HG03103 (cell line): ENCODE results near the gene EIF4E2.

Experiments
- ATAC-seq: cut with Tn5 transposase; IDR thresholded peaks from one replicate; pipeline ENCODE4 v1.9.1; 2021; ENCODE audit warnings: low read depth; ENCODE audit not compliant: unreplicated experiment

EIF4E2 gene, protein sequence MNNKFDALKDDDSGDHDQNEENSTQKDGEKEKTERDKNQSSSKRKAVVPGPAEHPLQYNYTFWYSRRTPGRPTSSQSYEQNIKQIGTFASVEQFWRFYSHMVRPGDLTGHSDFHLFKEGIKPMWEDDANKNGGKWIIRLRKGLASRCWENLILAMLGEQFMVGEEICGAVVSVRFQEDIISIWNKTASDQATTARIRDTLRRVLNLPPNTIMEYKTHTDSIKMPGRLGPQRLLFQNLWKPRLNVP

DNA sequence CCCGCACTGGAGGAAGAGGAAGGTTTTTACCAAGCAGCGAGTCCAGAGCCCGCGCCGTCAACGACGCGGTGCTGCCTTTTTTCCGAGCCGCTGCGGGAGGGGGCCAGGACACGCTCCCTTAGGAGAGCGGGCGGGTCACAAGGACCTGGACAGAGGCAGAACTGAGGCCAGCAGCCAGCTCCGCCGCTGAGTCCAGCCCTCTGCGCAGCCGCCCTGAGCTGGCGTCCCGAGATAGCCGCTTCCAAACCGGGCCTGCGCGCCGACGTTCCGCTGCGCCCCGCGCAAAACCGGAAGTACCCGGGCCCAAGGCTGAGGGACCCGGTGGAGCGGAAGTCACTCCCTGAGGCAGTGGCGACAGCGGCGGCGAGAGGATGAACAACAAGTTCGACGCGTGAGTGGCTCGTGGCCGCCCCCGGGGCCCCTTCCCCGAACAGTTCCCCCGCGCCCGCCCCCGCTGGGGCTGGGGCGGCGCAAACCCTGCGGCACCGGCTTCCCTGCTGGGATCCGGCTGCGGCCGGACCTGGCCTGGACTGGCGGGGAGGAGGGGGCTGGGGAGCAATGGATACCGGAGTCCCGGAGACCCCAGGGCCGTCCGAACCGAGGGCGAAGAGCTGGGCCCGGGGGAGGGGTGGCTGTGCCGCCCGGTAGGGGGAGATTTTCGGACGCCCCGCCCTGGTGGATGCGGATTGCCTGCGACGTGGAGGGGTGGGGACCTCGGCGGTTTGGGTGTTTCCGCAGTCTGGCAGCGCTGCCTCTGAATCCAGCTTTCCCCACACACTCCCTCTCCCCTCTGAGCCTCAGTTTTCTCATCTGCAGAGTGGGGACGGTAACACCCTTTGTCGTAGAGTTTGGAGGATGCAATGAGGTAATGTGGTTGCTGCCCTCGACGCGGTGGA lies at the start of gene EIF4E2, which contains the start of gene TIGD1:
TSS of gene EIF4E2 (plus strand) at position 336 of the 896 bp plus-strand sequence. CDS start at position 372, 36 bp downstream.
TSS of gene TIGD1 (minus strand) at position 204 of the 896 bp plus-strand sequence. CDS start 675 bp downstream, outside the sequence.
- peak; percentile 90 for ATAC-seq

DNA sequence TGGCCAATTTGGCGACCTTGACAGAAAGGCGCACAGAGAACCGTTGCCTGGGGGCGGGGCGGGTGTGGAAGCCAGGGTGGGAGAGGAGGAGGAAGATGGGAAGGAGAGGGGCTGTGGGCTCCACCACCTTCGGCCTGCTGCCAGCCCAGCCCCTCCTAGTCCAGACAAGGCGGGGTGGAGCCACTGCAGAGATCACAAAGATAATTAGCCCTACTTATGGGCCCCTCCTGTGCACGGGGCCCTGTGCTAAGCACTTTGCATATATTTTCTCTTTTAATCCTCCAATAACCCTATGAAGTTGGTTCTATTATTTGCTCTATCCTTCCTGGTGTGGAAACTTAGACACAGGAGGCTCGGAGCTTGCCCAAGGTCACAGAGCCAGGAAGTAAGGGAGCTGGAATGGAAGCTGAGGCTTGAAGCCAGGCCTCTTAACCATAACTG lies 49.1 kb upstream of the EIF4E2 start:
- ATAC-seq = no peak

- ATAC-seq = no peak
Observed at GRCh38 chr2:232501794-232502390, 48.6 kb upstream of the EIF4E2 start.

DNA sequence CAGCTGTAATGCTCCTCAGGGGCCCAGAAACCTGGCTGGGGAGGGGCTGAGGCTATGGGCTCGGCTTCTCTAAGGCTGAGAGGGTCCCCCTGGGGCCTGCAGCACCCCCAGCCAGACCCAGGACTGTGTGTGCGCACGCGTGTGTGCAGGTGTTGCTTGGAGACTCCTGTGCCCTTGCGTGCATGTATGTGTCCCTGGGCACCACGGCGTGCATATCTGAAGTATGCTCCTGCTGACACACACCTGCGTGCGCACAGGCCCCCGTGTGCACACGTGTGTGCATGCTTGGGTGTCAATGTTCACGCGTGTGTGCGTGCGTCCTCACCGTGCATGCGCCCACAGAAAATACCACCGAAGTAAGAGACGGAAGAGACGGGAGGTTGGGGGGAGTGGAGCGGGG lies 48.0 kb upstream of the EIF4E2 start:
- no peak for ATAC-seq

GRCh38 chr2:232502911-232503808 lies 47.3 kb upstream of the EIF4E2 start:
- ATAC-seq = no peak

GRCh38 chr2:232503809-232504323 lies 46.6 kb upstream of the EIF4E2 start:
- no peak for ATAC-seq

GRCh38 chr2:232504438-232504837 lies 46.1 kb upstream of the EIF4E2 start:
- ATAC-seq = no peak

DNA sequence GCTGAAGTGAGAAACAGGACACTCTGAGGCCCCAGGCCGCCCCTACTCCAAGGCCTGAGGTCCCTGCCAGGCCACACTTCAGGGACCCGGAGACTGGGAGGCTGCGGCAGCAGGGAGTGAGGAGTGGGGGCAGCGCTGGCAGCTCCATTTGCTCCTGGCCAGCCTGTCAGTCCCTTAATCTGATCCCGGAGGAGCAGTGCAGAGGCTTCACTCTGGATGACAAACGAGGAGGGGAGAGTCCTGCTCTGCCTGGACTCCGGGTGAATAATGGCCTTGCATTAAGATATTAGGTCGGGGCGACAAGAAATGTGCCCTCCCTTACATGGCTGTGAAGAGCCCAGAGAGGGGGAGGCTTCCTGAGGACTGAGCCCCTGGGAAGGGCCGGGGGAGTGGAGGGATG lies 44.6 kb upstream of the EIF4E2 start:
- ATAC-seq = no peak

DNA sequence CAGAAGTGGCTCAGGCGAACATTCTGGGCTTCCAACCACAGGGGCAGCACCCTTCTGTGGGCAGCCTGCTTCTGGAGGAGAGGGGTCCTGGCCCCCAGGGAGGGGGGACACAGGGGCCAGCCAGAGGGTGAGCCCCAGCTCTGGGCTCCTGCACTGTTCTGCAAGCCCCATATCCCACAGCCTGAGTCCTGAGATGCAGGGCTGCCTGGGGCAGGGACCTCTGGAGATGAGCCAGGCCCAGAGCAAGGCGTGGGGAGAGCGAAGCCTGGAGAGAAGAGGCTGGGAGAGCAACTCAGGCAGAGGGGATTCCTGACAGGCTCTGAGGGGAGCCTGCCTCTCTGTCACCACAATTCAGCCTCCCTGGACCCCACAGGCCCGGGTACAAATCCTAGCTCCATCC lies 43.8 kb upstream of the EIF4E2 start:
- ATAC-seq = no peak

DNA sequence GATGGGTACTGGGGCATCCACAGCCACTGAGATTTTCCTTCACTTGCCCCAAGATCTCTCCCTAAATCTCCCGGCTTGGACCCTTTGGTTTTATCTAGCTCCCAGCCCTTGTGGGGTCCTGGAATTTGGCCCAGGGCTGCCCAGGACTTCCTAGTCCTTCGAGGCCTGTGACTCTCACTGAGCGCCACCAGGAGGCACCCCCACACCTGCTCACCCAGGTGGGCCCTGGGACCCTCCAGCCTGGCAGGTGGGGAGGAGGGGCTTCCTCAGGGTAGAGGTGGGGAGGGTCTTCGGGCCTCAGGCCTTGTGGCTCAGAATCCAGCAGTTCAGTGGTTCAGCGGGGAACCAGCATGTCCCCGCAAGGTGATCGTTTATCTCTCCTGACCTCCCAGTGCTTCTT lies 42.2 kb upstream of the EIF4E2 start:
- no peak for ATAC-seq

GRCh38 chr2:232511336-232511890 lies 39.1 kb upstream of the EIF4E2 start:
- no peak for ATAC-seq

DNA sequence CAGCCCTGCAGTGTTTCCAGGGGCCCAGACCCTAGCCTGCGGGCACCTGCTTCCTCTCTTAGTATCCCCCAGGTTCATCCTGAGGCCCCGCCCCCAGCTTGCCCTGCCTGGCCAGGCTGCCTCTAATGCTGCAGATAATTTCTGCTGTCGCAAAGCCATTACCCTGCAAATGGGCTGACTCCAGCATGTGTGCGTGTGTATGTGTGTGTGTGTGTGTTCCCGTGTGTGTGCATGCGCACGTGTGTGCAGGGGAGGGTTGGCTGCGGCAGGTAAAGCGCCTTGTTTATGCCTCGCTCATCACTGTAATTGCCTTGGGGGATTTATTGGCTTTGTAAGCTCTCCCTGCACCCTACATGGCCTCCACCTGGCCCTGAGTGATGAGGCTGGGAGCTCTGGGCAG lies 37.9 kb upstream of the EIF4E2 start:
- no peak for ATAC-seq

DNA sequence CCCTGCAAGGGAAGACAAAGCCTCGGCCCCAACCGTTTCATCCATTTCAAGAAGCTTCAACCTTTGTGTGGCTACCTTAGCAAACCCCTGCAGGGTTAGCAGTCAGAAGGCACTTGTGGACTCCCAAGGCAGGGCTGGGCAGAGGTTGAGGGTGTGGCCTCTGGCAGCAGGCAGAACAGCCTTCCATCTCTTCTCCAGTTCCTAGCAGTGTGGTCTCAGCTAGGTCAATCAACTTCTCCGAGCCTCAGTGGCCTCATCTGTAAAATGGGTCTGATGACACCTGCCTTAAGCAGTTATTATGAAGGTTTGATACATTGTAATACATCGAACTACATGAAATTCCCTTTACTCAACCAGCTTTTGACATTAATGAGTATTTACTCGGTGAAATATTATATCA lies 37.1 kb upstream of the EIF4E2 start:
- no peak for ATAC-seq

- ATAC-seq = no peak
Observed at GRCh38 chr2:232515639-232516038, 34.9 kb upstream of the EIF4E2 start.

DNA sequence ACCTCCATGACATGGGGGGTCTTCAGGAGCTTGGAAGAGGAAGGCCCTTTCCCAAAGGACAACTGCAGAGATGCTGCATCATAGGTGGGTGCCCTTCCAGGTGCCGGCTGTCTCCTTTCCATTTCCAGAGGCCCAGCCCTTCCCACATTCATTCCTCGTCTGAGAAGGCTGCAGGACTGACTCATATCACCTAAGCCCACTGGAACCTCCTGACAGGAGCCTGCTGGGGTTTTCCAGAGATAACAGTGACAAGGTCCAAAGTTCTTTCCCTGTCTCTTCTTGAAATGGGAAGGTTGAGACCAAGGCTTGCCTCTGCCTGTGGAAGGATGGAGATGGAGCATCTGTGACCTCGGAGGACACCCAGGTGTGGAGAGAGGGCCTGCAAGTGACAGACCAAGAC lies 33.9 kb upstream of the EIF4E2 start:
- ATAC-seq = no peak

DNA sequence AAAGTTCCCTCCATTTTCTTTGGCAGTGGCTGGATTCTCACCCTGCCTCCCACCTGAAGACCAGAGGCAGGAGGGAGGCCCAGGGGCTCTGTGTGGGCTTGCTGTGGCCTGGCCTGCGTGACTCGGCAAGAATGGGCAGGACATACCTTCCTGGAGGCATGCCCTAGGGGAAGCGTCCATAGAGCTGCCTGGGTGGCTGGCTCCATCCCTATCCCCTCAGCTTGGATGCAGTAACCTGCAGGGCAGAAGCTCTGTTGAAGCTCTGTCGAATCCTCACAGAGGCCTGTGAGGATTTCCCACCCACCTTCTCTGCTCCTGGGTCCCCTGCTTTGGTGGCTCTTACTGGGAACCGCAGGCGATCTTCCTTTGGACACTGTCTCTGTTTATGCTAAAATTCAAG lies 31.6 kb upstream of the EIF4E2 start:
- ATAC-seq = no peak

GRCh38 chr2:232519581-232520438 lies 30.7 kb upstream of the EIF4E2 start, which contains the start of gene PRSS56:
Gene PRSS56, plus strand, starts transcription at chr2:232520388. Its CDS starts 211 bp downstream, at chr2:232520599.
- no peak for ATAC-seq

DNA sequence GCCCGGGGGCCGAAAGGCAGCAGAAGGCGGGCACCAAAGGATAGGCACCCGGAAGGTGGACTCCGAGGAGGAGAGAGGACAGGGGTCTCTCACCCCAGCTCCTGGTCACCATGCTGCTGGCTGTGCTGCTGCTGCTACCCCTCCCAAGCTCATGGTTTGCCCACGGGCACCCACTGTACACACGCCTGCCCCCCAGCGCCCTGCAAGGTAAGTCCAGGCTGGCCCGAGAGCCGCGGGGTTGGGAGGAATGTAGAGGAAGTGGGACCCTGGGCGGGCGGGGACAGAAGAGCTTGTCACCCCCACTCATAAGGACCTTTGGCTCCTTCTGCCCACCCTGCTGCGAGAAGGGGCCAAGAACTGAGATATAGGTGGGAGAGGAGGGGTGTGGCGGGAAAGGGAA lies 30.0 kb upstream of the EIF4E2 start:
- ATAC-seq = no peak

GRCh38 chr2:232521098-232521497 lies 29.4 kb upstream of the EIF4E2 start:
- ATAC-seq = no peak
